ENCODE measurements around the gene SCAF4. TPM values are rescaled to one million over a fixed set of nuclear protein-coding genes. Genes with fewer than 3 reads are reported as not detected.

The SCAF4 gene
- total RNA-seq, 1 donor, result 7.6 TPM

- DNase-seq (ENCODE audit: insufficient read length, low spot score, missing footprints), result no peak
- no peak for TF ChIP-seq CTCF (IDR thresholded peaks at IDR 0.05; ENCODE audit: extremely low read depth, low read depth, low read length)
- Histone ChIP-seq H4K20me1 (ENCODE audit: insufficient read depth, low read length) (no peaks in the 10 kb centered on the region), H3K4me1 (ENCODE audit: insufficient read depth, low read length) (peaks cover 6% of the 10 kb centered on the region), H3K4me3 (ENCODE audit: insufficient read depth, low read length) (no peak overlapping the region), H3K79me2 (ENCODE audit: insufficient read depth, low read length) (no peaks in the 10 kb centered on the region), H3K36me3 (ENCODE audit: insufficient read depth, low read length) (no peaks in the 10 kb centered on the region), H3K27ac (ENCODE audit: low read depth, low read length) (no peak overlapping the region), H3K9me3 (ENCODE audit: low read depth, low read length) (no peaks in the 10 kb centered on the region), H2AFZ (ENCODE audit: low read length) (no peak overlapping the region), H3K4me2 (ENCODE audit: insufficient read depth, low read length) (no peak overlapping the region), H3K27me3 (ENCODE audit: insufficient read depth, low read length) (no peaks in the 10 kb centered on the region)
Observed at GRCh38 chr21:31756787-31757186, 24.9 kb upstream of the SCAF4 start.

- Histone ChIP-seq H4K20me1 (ENCODE audit: insufficient read depth, low read length) (no peaks in the 10 kb centered on the region), H3K27ac (ENCODE audit: low read depth, low read length) (no peak overlapping the region), H3K79me2 (ENCODE audit: insufficient read depth, low read length) (no peaks in the 10 kb centered on the region), H3K4me2 (ENCODE audit: insufficient read depth, low read length) (no peak overlapping the region), H3K4me1 (ENCODE audit: insufficient read depth, low read length) (peaks cover 6% of the 10 kb centered on the region), H3K27me3 (ENCODE audit: insufficient read depth, low read length) (no peaks in the 10 kb centered on the region), H3K36me3 (ENCODE audit: insufficient read depth, low read length) (no peaks in the 10 kb centered on the region), H3K4me3 (ENCODE audit: insufficient read depth, low read length) (no peak overlapping the region), H2AFZ (ENCODE audit: low read length) (no peak overlapping the region), H3K9me3 (ENCODE audit: low read depth, low read length) (no peaks in the 10 kb centered on the region)
- no peak for TF ChIP-seq CTCF (IDR thresholded peaks at IDR 0.05; ENCODE audit: extremely low read depth, low read depth, low read length)
- DNase-seq (ENCODE audit: insufficient read length, low spot score, missing footprints), result no peak
Observed at GRCh38 chr21:31755027-31755426, 23.1 kb upstream of the SCAF4 start.

DNA sequence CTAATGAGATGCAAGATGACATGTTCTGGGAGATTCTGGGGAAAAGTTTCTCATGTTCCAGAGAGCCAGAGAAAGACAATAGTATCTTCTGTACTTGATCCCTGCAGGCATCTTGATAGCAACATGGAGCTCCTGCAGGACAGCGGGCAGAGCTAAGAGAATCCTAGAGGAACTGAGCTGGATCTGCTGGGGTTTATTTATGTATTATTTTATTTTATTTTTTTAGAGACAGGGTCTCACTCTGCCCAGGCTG, 22.7 kb upstream of the SCAF4 start:
- Histone ChIP-seq H3K9me3 (ENCODE audit: low read depth, low read length) (no peaks in the 10 kb centered on the region), H2AFZ (ENCODE audit: low read length) (no peak overlapping the region), H3K4me2 (ENCODE audit: insufficient read depth, low read length) (no peak overlapping the region), H3K4me3 (ENCODE audit: insufficient read depth, low read length) (no peak overlapping the region), H3K27ac (ENCODE audit: low read depth, low read length) (no peak overlapping the region), H3K36me3 (ENCODE audit: insufficient read depth, low read length) (no peaks in the 10 kb centered on the region), H4K20me1 (ENCODE audit: insufficient read depth, low read length) (no peaks in the 10 kb centered on the region), H3K27me3 (ENCODE audit: insufficient read depth, low read length) (no peaks in the 10 kb centered on the region), H3K4me1 (ENCODE audit: insufficient read depth, low read length) (peaks cover 6% of the 10 kb centered on the region), H3K79me2 (ENCODE audit: insufficient read depth, low read length) (no peaks in the 10 kb centered on the region)
- TF ChIP-seq CTCF (IDR thresholded peaks at IDR 0.05; ENCODE audit: extremely low read depth, low read depth, low read length), result no peak
- no peak for DNase-seq (ENCODE audit: insufficient read length, low spot score, missing footprints)

- Histone ChIP-seq H4K20me1 (ENCODE audit: insufficient read depth, low read length) (no peaks in the 10 kb centered on the region), H3K79me2 (ENCODE audit: insufficient read depth, low read length) (no peaks in the 10 kb centered on the region), H3K4me1 (ENCODE audit: insufficient read depth, low read length) (peaks cover 6% of the 10 kb centered on the region), H2AFZ (ENCODE audit: low read length) (no peak overlapping the region), H3K27me3 (ENCODE audit: insufficient read depth, low read length) (no peaks in the 10 kb centered on the region), H3K9me3 (ENCODE audit: low read depth, low read length) (no peaks in the 10 kb centered on the region), H3K4me2 (ENCODE audit: insufficient read depth, low read length) (no peak overlapping the region), H3K36me3 (ENCODE audit: insufficient read depth, low read length) (no peaks in the 10 kb centered on the region), H3K4me3 (ENCODE audit: insufficient read depth, low read length) (no peak overlapping the region), H3K27ac (ENCODE audit: low read depth, low read length) (no peak overlapping the region)
- no peak for TF ChIP-seq CTCF (IDR thresholded peaks at IDR 0.05; ENCODE audit: extremely low read depth, low read depth, low read length)
- DNase-seq (ENCODE audit: insufficient read length, low spot score, missing footprints), result no peak
Observed at GRCh38 chr21:31753949-31754707, 22.2 kb upstream of the SCAF4 start.

Measured in osteoblast (primary cell).